Measurements from ENCODE around the gene VASN.

DNA sequence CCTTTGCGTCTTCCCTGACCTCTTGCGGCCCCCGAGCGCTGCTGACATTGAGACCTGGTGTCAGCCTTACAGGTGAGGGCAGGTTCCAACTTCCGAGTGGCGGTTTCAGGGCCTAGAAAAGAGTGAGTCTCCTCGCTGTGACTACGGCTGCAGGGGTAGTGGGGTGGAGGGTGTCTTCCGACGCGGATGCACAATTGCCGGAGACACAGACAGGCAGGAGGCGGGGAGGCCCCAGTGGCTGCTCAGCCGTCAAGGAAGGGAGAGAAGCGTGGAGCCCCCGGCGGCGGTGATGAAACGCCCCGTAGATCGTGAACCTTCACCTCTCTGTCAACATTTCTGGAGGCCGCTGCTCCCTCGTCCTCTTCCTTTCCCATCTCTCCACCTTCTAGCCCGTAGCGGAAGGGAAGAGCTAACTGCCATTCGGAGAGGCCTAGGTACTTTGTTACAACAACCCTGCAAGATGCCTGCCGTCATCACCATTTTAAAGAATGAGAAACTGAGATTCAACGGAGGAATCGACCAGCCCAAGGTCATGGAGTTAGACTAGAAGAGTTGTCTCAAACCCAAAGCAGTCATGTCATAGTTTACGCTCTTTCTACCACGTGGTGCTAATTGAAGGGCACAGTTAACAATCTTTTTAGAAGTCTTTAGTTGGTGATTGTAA lies 54.5 kb downstream of the VASN start:
- TF ChIP-seq EZH2 (IDR thresholded peaks at IDR 0.05; ENCODE audit: borderline replicate concordance, low read depth, low read length, severe bottlenecking) = no peak
- TF ChIP-seq CTCF (IDR thresholded peaks at IDR 0.05; ENCODE audit: borderline replicate concordance, extremely low read depth, low read length, poor library complexity, severe bottlenecking) = peak; percentile 3

Data from DND-41 (cell line).